Astrocyte (in vitro differentiated cells and primary cell): ENCODE measurements around the gene LBP.
"Not testable (repeated sequence)": the region's sequence is repeated elsewhere in the genome, so short reads cannot be mapped to it uniquely, and the experiment has no call there.

Source experiments
- EZH2 ChIP-seq: IDR thresholded peaks from 2 replicates; pipeline ENCODE4 v1.6.1; 2012; ENCODE audit warnings: mild to moderate bottlenecking, low read length, inconsistent platforms; ENCODE audit not compliant: insufficient read depth
- TF ChIP-seq, protein P1 (sequence below): IDR thresholded peaks from 2 replicates; pipeline ENCODE4 v1.5.1; 2011; ENCODE audit warnings: low read depth, mild to moderate bottlenecking, inconsistent platforms, low read length, moderate library complexity; ENCODE audit not compliant: insufficient read depth

DNA sequence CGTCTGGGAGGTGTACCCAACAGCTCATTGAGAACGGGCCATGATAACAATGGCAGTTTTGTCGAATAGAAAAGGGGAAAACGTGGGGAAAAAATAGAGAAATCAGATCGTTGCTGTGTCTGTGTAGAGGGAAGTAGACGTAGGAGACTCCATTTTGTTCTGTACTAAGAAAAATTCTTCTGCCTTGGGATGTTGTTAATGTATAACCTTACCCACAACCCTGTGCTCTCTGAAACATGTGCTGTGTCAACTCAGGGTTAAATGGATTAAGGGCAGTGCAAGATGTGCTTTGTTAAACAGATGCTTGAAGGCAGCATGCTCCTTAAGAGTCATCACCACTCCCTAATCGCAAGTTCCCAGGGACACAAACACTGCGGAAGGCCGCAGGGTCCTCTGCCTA is 61.5 kb downstream of the LBP start:
- TF ChIP-seq, protein P1, sequence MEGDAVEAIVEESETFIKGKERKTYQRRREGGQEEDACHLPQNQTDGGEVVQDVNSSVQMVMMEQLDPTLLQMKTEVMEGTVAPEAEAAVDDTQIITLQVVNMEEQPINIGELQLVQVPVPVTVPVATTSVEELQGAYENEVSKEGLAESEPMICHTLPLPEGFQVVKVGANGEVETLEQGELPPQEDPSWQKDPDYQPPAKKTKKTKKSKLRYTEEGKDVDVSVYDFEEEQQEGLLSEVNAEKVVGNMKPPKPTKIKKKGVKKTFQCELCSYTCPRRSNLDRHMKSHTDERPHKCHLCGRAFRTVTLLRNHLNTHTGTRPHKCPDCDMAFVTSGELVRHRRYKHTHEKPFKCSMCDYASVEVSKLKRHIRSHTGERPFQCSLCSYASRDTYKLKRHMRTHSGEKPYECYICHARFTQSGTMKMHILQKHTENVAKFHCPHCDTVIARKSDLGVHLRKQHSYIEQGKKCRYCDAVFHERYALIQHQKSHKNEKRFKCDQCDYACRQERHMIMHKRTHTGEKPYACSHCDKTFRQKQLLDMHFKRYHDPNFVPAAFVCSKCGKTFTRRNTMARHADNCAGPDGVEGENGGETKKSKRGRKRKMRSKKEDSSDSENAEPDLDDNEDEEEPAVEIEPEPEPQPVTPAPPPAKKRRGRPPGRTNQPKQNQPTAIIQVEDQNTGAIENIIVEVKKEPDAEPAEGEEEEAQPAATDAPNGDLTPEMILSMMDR = not testable (repeated sequence)
- TF ChIP-seq EZH2 = not testable (repeated sequence)
